OCI-LY7 (cell line): ENCODE data around the gene PRM2.

Experiments used
- CTCF ChIP-seq: fragments of 200-600 bp; sonication (generic); conservative IDR thresholded peaks from 2 replicates; pipeline ENCODE4 v1.5.1; 2014; ENCODE audit warnings: mild to moderate bottlenecking, antibody characterized with exemption, low read length, moderate library complexity, mixed read lengths
- EZH2phosphoT487 ChIP-seq: fragments of 200-600 bp; sonication (generic); IDR thresholded peaks from 2 replicates; pipeline ENCODE4 v1.6.1; 2018; ENCODE audit warnings: low read depth, borderline replicate concordance, mild to moderate bottlenecking, mixed run types, antibody characterized with exemption, low read length, moderate library complexity, mixed read lengths

GRCh38 chr16:11306997-11307638, 30.8 kb upstream of the PRM2 start:
- TF ChIP-seq CTCF (no peak), EZH2phosphoT487 (no peak)
